ENCODE results near the gene UFSP2. TPM values are rescaled to one million over a fixed set of nuclear protein-coding genes. Genes with fewer than 3 reads are reported as not detected.

Gene UFSP2
- total RNA-seq, 1 donor from 2014 or later, result 22.1 TPM

DNA sequence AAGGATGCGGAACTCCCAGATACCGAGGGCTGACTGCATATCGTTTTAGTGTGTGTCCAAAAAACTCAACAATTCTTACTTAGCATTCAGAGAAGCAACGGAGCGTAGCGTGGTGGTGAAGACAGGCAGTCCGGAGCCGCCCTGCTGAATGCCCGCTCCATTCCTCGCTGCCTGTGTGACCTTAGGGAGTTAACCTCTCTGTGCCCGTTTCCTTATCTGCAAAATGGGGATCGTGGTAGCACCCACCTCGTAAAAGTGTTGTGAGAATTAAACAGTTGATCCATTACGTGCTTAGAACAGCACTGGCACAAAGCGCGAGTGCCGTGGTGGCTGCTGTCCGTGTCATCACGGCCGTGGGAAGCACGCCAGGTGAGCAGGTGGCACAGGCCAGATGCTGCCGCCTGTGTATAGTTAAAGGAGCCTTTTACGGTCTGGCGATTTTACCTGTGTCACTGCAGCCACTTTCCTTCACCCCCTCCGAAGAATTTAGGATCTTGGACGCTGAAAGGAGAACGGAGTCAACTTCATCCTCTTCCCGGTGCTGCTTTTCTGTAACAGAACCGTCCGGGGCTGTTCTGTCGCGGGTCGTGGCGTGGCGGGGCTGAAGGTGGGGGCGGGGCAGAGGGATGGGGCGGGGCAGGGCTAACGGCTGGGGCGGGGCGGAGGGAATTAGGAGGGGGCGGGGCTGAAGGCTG, 44.9 kb upstream of the UFSP2 start:
- H3K27ac Mint-ChIP-seq, result peak overlapping the region; percentile 69
- H3K4me1 Mint-ChIP-seq (ENCODE audit: unreplicated experiment), result peaks cover 6% of the 10 kb centered on the region
- peak overlapping the region; percentile 89 for H3K4me3 Mint-ChIP-seq
- H3K36me3 Mint-ChIP-seq, result no peaks in the 10 kb centered on the region
- TF ChIP-seq, protein P1, sequence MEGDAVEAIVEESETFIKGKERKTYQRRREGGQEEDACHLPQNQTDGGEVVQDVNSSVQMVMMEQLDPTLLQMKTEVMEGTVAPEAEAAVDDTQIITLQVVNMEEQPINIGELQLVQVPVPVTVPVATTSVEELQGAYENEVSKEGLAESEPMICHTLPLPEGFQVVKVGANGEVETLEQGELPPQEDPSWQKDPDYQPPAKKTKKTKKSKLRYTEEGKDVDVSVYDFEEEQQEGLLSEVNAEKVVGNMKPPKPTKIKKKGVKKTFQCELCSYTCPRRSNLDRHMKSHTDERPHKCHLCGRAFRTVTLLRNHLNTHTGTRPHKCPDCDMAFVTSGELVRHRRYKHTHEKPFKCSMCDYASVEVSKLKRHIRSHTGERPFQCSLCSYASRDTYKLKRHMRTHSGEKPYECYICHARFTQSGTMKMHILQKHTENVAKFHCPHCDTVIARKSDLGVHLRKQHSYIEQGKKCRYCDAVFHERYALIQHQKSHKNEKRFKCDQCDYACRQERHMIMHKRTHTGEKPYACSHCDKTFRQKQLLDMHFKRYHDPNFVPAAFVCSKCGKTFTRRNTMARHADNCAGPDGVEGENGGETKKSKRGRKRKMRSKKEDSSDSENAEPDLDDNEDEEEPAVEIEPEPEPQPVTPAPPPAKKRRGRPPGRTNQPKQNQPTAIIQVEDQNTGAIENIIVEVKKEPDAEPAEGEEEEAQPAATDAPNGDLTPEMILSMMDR (conservative IDR thresholded peaks at IDR 0.05), result no peak
- DNase-seq (ENCODE audit: extremely low spot score, unreplicated experiment), result no peak
- peaks cover 42% of the 10 kb centered on the region for H3K27me3 Mint-ChIP-seq
- no peaks in the 10 kb centered on the region for H3K9me3 Mint-ChIP-seq

DNA sequence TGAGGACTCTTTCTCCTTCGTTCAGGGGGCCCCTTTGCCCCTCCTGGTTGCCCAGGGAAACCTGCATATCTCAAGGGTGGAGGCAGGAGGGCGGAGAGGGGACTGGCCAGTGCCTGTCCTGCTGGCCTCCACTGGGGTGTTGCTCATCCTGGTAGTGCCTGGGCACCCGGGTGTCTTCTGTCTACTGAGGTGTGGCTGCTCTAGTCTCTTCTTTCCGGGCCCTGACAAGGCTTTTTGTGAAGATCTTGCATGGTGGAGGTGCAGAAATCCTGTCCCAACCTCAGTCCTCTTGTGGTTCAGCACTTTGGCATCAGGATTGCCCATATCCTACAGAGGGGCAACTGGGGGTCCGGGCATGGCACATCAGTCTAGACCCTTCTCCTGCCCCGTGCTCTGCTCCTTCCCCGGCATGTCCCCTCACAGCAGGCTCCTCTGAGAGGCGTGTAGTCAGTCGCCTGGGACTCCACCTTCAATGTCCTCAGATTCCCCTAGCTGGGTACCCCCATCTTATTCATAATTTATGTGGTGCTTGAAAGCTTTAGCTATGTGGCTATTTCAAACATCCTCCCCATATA, 43.9 kb upstream of the UFSP2 start:
- no peak for DNase-seq (ENCODE audit: extremely low spot score, unreplicated experiment)
- no peaks in the 10 kb centered on the region for H3K9me3 Mint-ChIP-seq
- H3K4me1 Mint-ChIP-seq (ENCODE audit: unreplicated experiment), result peaks cover 12% of the 10 kb centered on the region
- TF ChIP-seq, protein P1 (conservative IDR thresholded peaks at IDR 0.05), result no peak
- H3K27me3 Mint-ChIP-seq, result peaks cover 47% of the 10 kb centered on the region
- no peaks in the 10 kb centered on the region for H3K36me3 Mint-ChIP-seq
- H3K4me3 Mint-ChIP-seq, result no peak overlapping the region
- no peak overlapping the region for H3K27ac Mint-ChIP-seq

DNA sequence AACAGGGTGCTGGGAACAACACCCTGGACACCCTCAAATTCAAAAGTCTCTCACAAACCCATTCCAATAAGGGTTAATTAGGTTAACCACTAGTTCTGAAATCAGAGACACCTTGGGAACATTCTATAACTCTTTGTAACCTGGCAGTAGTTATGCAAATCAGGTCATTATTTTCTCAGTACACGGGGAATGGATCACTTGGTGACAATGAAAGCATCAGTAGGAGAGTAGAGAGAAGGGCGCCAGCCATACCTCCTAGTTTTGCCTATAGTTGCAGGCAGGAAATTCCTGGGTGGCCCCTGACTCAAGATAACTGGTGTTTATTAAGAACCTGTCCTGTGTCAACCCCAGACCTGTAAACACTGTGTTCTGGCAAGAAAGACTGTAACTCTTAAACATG, 43.2 kb upstream of the UFSP2 start:
- Mint-ChIP-seq H3K27me3 (peaks cover 47% of the 10 kb centered on the region), H3K4me3 (no peak overlapping the region), H3K36me3 (no peaks in the 10 kb centered on the region), H3K9me3 (no peaks in the 10 kb centered on the region), H3K27ac (no peak overlapping the region), H3K4me1 (ENCODE audit: unreplicated experiment) (peaks cover 12% of the 10 kb centered on the region)
- TF ChIP-seq, protein P1 (conservative IDR thresholded peaks at IDR 0.05), result no peak
- DNase-seq (ENCODE audit: extremely low spot score, unreplicated experiment), result no peak

DNA sequence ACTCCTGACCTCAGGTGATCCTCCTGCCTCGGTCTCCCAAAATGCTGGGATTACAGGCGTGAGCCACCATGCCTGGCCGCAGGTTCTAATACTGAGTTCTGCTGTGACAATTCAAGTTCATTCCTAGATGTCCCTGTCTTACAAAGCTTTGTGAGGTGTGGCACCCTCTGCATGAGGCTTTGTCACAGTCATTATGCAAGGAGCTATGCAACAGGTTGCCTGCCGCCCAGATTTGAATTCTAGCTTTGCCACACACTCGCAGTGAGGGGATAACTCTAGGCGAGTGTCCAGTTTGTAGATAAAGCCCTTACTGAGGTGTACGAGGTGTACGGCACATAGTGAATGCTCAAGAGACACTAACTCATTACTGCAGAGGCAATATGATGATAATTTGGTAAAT, 42.2 kb upstream of the UFSP2 start:
- no peak overlapping the region for H3K27ac Mint-ChIP-seq
- no peak for DNase-seq (ENCODE audit: extremely low spot score, unreplicated experiment)
- H3K36me3 Mint-ChIP-seq, result no peaks in the 10 kb centered on the region
- peaks cover 47% of the 10 kb centered on the region for H3K27me3 Mint-ChIP-seq
- H3K9me3 Mint-ChIP-seq, result no peaks in the 10 kb centered on the region
- TF ChIP-seq, protein P1 (conservative IDR thresholded peaks at IDR 0.05), result no peak
- no peak overlapping the region for H3K4me3 Mint-ChIP-seq
- peaks cover 17% of the 10 kb centered on the region for H3K4me1 Mint-ChIP-seq (ENCODE audit: unreplicated experiment)

DNA sequence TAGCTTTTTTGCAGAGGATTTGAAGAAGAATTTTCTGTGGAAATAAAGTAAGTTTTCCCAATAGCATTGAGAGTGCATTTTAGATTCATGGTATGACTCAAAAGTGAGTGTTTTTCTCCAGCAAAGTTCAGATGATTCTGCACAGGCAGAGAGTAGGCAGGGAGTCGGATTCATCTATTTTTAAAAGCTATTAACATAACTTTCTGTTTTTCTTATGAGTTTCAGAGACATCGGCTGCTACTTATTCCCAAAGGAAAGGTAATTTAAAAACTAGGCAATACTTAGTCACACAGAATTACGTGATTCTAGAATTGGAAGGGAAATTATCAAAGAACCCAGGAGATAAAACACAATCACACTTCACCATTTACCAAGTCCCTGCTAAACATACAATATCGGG, 41.3 kb upstream of the UFSP2 start:
- DNase-seq (ENCODE audit: extremely low spot score, unreplicated experiment), result no peak
- TF ChIP-seq, protein P1 (conservative IDR thresholded peaks at IDR 0.05), result no peak
- Mint-ChIP-seq H3K27me3 (peaks cover 47% of the 10 kb centered on the region), H3K36me3 (no peaks in the 10 kb centered on the region), H3K9me3 (no peaks in the 10 kb centered on the region), H3K27ac (no peak overlapping the region), H3K4me1 (ENCODE audit: unreplicated experiment) (peaks cover 17% of the 10 kb centered on the region), H3K4me3 (no peak overlapping the region)

All from type B pancreatic cell (in vitro differentiated cells).